Smooth muscle cell (in vitro differentiated cells): ENCODE measurements around the gene C6orf47. TPM values are rescaled to one million over a fixed set of nuclear protein-coding genes. Genes with fewer than 3 reads are reported as not detected.

Source experiments
- DNase-seq: peaks from one replicate; lab custom pipeline; 2025; ENCODE audit not compliant: unreplicated experiment; lab: John Stamatoyannopoulos, UW
- H2AFZ ChIP-seq: fragments of 200-600 bp; sonication (generic); 2 replicates; pipeline ENCODE4 v1.6.0; 2016; ENCODE audit warnings: antibody characterized with exemption, low read depth, mild to moderate bottlenecking
- H3F3A ChIP-seq: fragments of 200-600 bp; sonication (generic); 2 replicates; pipeline ENCODE4 v1.6.0; 2017; ENCODE audit warnings: antibody characterized with exemption, low read depth
- H3K27ac ChIP-seq: fragments of 200-600 bp; sonication (generic); 2 replicates; pipeline ENCODE4 v1.5.1; 2016; ENCODE audit warnings: low read depth, mild to moderate bottlenecking
- H3K27me3 ChIP-seq: fragments of 200-600 bp; sonication (generic); 2 replicates; pipeline ENCODE4 v1.6.1; 2016; ENCODE audit warnings: low read depth, mild to moderate bottlenecking
- H3K36me3 ChIP-seq: fragments of 200-600 bp; sonication (generic); 2 replicates; pipeline ENCODE4 v1.5.1; 2016; ENCODE audit warnings: low read depth
- H3K4me1 ChIP-seq: fragments of 200-600 bp; sonication (generic); 2 replicates; pipeline ENCODE4 v1.5.1; 2016; ENCODE audit warnings: low read depth
- H3K4me2 ChIP-seq: fragments of 200-600 bp; sonication (generic); 2 replicates; pipeline ENCODE4 v1.6.0; 2016; ENCODE audit warnings: mild to moderate bottlenecking
- H3K4me3 ChIP-seq: fragments of 200-600 bp; sonication (generic); 2 replicates; pipeline ENCODE4 v1.5.1; 2016; ENCODE audit warnings: mild to moderate bottlenecking
- H3K79me2 ChIP-seq: fragments of 200-600 bp; sonication (generic); 2 replicates; pipeline ENCODE4 v1.6.0; 2016; ENCODE audit warnings: low read depth, mild to moderate bottlenecking
- H3K9ac ChIP-seq: fragments of 200-600 bp; sonication (generic); 2 replicates; pipeline ENCODE4 v1.6.0; 2016; ENCODE audit warnings: low read depth
- H3K9me3 ChIP-seq: fragments of 200-600 bp; sonication (generic); replicated peaks from 2 replicates; pipeline ENCODE4 v1.5.1; 2016; ENCODE audit warnings: low read depth
- H4K20me1 ChIP-seq: fragments of 200-600 bp; sonication (generic); 2 replicates; pipeline ENCODE4 v1.6.0; 2016; ENCODE audit warnings: low read depth
- WGBS: methylation state at CpG from one replicate; pipeline ENCODE4 v1.1.7; 2016; ENCODE audit warnings: low lambda C conversion rate; 5-methylcytosine and 5-hydroxymethylcytosine counted together
- polyA plus RNA-seq: library from polyadenylated mRNA; unstranded; fragments of >200 nt; fragmentation: Nextera tagmentation; extraction: Ambion mirVana; gene quantifications from 2 replicates; pipeline ENCODE4 v1.2.1, GENCODE V29; 2016
- total RNA-seq: library from RNA; depleted of rRNA; stranded (reverse); fragments of >200 nt; gene quantifications from 2 replicates; pipeline ENCODE4 v1.2.3, GENCODE V29; 2014
- TF ChIP-seq, protein P1 (sequence below): fragments of 200-600 bp; sonication (generic); IDR thresholded peaks from 2 replicates; pipeline ENCODE4 v1.5.1; 2017; ENCODE audit warnings: borderline replicate concordance, mild to moderate bottlenecking, antibody characterized with exemption; ENCODE audit not compliant: insufficient read depth, poor library complexity, severe bottlenecking

Gene C6orf47
- total and polyA plus RNA-seq, 2 experiments from 2014 or later: 7.1 to 15.5 TPM

DNA sequence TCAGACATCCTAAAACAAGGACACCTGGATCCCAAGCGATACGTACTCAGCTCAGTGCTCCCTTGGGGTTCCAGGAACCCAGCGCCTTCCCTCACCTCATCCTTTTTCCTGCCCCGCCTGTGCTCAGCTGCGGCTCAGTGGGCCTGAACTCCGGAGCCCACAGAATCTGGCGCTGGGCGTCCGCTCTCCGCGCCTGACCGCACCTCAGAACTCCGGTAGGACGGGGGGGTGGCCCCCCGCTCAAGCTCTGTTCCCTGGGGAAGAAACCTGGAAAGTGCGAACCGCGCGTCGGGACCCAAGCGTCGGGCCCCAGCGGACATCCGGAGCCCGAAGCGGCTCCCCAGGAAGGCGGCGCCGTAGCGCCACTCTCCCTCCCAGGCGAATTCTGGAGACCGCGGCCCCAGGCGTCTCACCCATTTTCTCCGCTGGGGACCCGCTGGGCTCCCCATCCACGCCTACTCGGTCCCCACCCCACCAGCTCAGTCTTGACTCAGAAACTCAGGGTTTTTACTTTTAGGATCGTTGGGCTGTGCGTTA, 20.6 kb upstream of the C6orf47 start:
- no peak for DNase-seq
- Histone ChIP-seq H3K27me3 (no peaks in the 10 kb centered on the region), H3K4me3 (peak overlapping the region; percentile 60), H2AFZ (peak overlapping the region; percentile 70), H3K79me2 (no peaks in the 10 kb centered on the region), H4K20me1 (no peaks in the 10 kb centered on the region), H3K4me1 (peaks cover 14% of the 10 kb centered on the region), H3K9me3 (no peaks in the 10 kb centered on the region), H3K9ac (peak overlapping the region; percentile 28), H3K27ac (no peak overlapping the region), H3K36me3 (no peaks in the 10 kb centered on the region), H3F3A (no peaks in the 10 kb centered on the region), H3K4me2 (peak overlapping the region; percentile 100)
- 2% methylated on average over 40 of the region's 40 CpGs for WGBS
- TF ChIP-seq, protein P1, sequence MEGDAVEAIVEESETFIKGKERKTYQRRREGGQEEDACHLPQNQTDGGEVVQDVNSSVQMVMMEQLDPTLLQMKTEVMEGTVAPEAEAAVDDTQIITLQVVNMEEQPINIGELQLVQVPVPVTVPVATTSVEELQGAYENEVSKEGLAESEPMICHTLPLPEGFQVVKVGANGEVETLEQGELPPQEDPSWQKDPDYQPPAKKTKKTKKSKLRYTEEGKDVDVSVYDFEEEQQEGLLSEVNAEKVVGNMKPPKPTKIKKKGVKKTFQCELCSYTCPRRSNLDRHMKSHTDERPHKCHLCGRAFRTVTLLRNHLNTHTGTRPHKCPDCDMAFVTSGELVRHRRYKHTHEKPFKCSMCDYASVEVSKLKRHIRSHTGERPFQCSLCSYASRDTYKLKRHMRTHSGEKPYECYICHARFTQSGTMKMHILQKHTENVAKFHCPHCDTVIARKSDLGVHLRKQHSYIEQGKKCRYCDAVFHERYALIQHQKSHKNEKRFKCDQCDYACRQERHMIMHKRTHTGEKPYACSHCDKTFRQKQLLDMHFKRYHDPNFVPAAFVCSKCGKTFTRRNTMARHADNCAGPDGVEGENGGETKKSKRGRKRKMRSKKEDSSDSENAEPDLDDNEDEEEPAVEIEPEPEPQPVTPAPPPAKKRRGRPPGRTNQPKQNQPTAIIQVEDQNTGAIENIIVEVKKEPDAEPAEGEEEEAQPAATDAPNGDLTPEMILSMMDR: no peak

DNA sequence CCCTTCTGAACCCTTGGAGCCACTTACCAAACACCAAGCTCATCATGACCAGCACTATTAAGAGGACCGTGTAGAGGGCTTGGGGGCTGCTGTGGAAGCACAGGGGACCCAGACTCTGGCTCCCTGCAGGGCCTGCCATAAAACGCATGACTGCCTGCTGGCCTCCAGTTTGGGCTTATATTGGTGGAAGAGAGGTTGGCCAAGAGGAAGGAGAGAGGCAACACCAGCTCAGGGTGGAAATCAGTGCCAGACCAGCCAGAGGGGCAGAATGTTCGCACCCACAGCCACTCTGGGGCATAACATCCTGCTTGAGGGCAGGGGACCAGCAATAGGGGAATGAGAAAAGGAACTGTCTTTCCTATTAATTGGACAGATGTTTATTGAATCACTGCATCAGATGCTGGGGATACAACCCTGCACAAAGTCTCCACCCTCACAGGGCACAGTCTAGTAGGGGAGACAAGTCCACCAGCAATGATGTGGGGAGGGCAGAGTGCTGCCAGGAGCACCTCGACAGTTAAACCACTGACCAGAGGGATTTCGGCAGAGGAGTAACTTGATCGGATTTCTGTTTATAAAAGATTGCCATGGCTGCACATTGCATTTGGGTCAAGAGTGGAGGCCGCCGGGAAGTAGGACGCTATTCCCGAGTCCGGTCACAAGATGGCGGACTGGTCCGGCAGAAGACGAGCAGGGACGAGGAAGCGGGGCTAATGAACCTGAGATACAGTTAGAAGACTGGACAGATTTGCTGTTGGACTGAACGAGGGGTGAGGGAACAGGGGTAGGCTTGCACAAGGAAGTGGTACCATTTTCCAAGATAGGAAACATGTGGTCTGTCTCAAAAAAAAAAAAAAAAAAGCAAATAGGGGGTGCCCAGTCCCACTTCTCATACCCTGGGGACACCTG, 19.9 kb upstream of the C6orf47 start, which contains the start of gene LY6G5C:
LY6G5C (minus strand) TSS at position 842 of the 909 bp plus-strand sequence; CDS start at position 148, 694 bp downstream.
- no peaks in the 10 kb centered on the region for H3K36me3 ChIP-seq
- H3K4me3 ChIP-seq: peak within 1 kb of the TSS; percentile 60
- H3K4me1 ChIP-seq: peaks cover 14% of the 10 kb centered on the region
- no peaks in the 10 kb centered on the region for H3K79me2 ChIP-seq
- WGBS: 13% methylated on average over 17 of the region's 17 CpGs
- H3K27ac ChIP-seq: no peak within 1 kb of the TSS
- peak; percentile 28 for DNase-seq
- peak within 1 kb of the TSS; percentile 100 for H3K4me2 ChIP-seq
- H3F3A ChIP-seq: no peaks in the 10 kb centered on the region
- TF ChIP-seq, protein P1: peak; percentile 62
- no peaks in the 10 kb centered on the region for H3K27me3 ChIP-seq
- H3K9ac ChIP-seq: peak within 1 kb of the TSS; percentile 28
- no peaks in the 10 kb centered on the region for H4K20me1 ChIP-seq
- H3K9me3 ChIP-seq: no peaks in the 10 kb centered on the region
- H2AFZ ChIP-seq: peak within 1 kb of the TSS; percentile 70

DNA sequence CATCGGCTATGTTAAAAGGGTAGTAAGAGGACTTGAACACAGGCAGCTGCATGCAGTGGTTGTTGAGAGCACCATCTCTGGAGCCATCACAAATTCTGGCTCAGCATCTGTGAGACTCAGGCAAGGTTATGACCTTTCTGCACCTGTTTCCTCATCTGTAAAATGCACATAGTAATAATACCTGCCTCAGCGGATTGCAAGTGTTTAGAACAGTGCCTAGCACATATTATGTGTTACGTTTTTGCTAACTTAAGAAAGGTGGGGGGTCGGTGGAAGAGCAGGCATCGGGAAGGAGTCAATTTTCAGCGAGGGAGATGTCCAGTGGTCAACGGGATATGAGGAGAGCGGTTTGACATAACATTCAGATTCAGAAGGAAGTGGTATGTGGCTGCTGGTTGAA, 17.4 kb upstream of the C6orf47 start:
- DNase-seq: no peak
- H3K4me2 ChIP-seq: no peak overlapping the region
- H3K4me1 ChIP-seq: peaks cover 9% of the 10 kb centered on the region
- H3K4me3 ChIP-seq: no peak overlapping the region
- no peaks in the 10 kb centered on the region for H3K27me3 ChIP-seq
- TF ChIP-seq, protein P1: no peak
- no peaks in the 10 kb centered on the region for H3K79me2 ChIP-seq
- no peaks in the 10 kb centered on the region for H3K9me3 ChIP-seq
- no peak overlapping the region for H3K27ac ChIP-seq
- H3K36me3 ChIP-seq: no peaks in the 10 kb centered on the region
- no peaks in the 10 kb centered on the region for H4K20me1 ChIP-seq
- H2AFZ ChIP-seq: no peak overlapping the region
- peaks cover 7% of the 10 kb centered on the region for H3F3A ChIP-seq
- WGBS: 79% methylated on average over 8 of the region's 8 CpGs
- no peak overlapping the region for H3K9ac ChIP-seq
